Stomach (tissue), 4 donors: ENCODE measurements around the gene DGKK.

Source experiments
- CTCF ChIP-seq, 7 experiments: fragments of 450-650 bp in 4 of 7; fragments of 200-600 bp in 3 of 7; sonication (generic) in 3 of 7; IDR thresholded peaks; one replicate each; pipeline ENCODE4 v1.5.1; 2016 to 2019; ENCODE audit warnings: antibody characterized with exemption in 7 of 7, control low read depth in 2 of 7, mild to moderate bottlenecking in 1 of 7
- EP300 ChIP-seq: sonication (generic); formaldehyde crosslinking; IDR thresholded peaks from one replicate; pipeline ENCODE4 v1.6.1; 2017; ENCODE audit warnings: antibody characterized with exemption
- POLR2A ChIP-seq, 4 donors: fragments of 450-650 bp; IDR thresholded peaks; one replicate each; pipeline ENCODE4 v1.6.1; 2016; ENCODE audit warnings: antibody characterized with exemption in 4 of 4, control low read depth in 2 of 4, mild to moderate bottlenecking in 1 of 4, moderate library complexity in 1 of 4
- POLR2AphosphoS5 ChIP-seq, 3 donors: sonication (generic); formaldehyde crosslinking; IDR thresholded peaks; one replicate each; pipeline ENCODE4 v1.6.1; 2016; ENCODE audit warnings: antibody characterized with exemption in 3 of 3

- no peak for TF ChIP-seq EP300
- no peak for TF ChIP-seq CTCF (IDR thresholded peaks at IDR 0.05)
- no peak for TF ChIP-seq POLR2A (IDR thresholded peaks at IDR 0.05)
- TF ChIP-seq POLR2AphosphoS5 (IDR thresholded peaks at IDR 0.05) = no peak
These were observed 67.7 kb downstream of the DGKK start for GRCh38 chrX:50402886-50403285.
